DOHH2 (cell line): Measurements from ENCODE around the gene IKZF2.

Experiments
- CTCF ChIP-seq: fragments of 200-600 bp; sonication (generic); IDR thresholded peaks from one replicate; pipeline ENCODE4 v1.5.1; 2014; ENCODE audit warnings: antibody characterized with exemption, mild to moderate bottlenecking, low read depth, low read length; ENCODE audit not compliant: poor library complexity, severe bottlenecking
- EZH2phosphoT487 ChIP-seq: fragments of 200-600 bp; sonication (generic); IDR thresholded peaks from 2 replicates; pipeline ENCODE4 v1.6.1; 2017; ENCODE audit warnings: borderline replicate concordance, mild to moderate bottlenecking, antibody characterized with exemption, low read length, moderate library complexity, mixed read lengths

- TF ChIP-seq CTCF, result no peak
- no peak for TF ChIP-seq EZH2phosphoT487
Observed at GRCh38 chr2:212975333-212975732, 176.1 kb downstream of the IKZF2 start.
